HepG2 (cell line): ENCODE data around the gene RPS6KA2. TPM values are rescaled to one million over a fixed set of nuclear protein-coding genes. Genes with fewer than 3 reads are reported as not detected.

Experiments
- ATAC-seq: fragments of 200-7000 bp; cut with Tn5 transposase; 3 replicates; pipeline ENCODE4 v1.9.1; 2020; ENCODE audit warnings: mild to moderate bottlenecking, moderate library complexity
- BruUV-seq: library from RNA; stranded (reverse); fragments of 400-500 nt; replicated peaks from 2 replicates; lab custom pipeline; 2021; lab: Mats Ljungman, UMichigan
- CTCF ChIA-PET: fragments of 300-600 bp; formaldehyde crosslinking; extraction: SDS; loops from one replicate; lab custom pipeline; 2021; ENCODE audit warnings: low total read pairs, inconsistent platforms, low intra/inter-chr PET ratio; lab: Yijun Ruan, JAX
- POLR2A ChIA-PET: fragments of 350-600 bp; sonication (Branson Sonifier 250); formaldehyde crosslinking; loops from one replicate; lab custom pipeline; 2020; ENCODE audit warnings: antibody characterized with exemption, inconsistent platforms; lab: Yijun Ruan, JAX
- DNase-seq: peaks from one replicate; pipeline ENCODE4 v3.0.0-alpha.2; 2015; ENCODE audit warnings: low spot score
- FAIRE-seq: peaks from 3 replicates; lab custom pipeline; 2011; peaks lifted over from hg19 to GRCh38; lab: Jason Lieb, UNC
- H2AFZ ChIP-seq: one replicate; pipeline ENCODE4 v1.6.1; 2011; ENCODE audit warnings: low read length, inconsistent platforms
- H3K27ac ChIP-seq: fragments of 300-600 bp; 3 replicates; pipeline ENCODE4 v1.8.0; 2011; ENCODE audit warnings: mixed run types, mild to moderate bottlenecking, mixed read lengths, low read length, inconsistent platforms; ENCODE audit not compliant: insufficient read depth; ENCODE audit errors: extremely low read length
- H3K27me3 ChIP-seq, 2 experiments: fragments of 200-600 bp in 1 of 2; 2 replicates in 1 of 2; 3 replicates in 1 of 2; pipeline versions ENCODE4 v1.6.0 to v1.8.0; 2011; ENCODE audit warnings: low read length in 2 of 2, mild to moderate bottlenecking in 2 of 2, moderate library complexity in 2 of 2, inconsistent platforms in 1 of 2; ENCODE audit not compliant: insufficient read depth in 2 of 2, control insufficient read depth in 1 of 2
- H3K36me3 ChIP-seq, 2 experiments: fragments of 200-600 bp in 1 of 2; replicated peaks in 1 of 2; 2 replicates in 1 of 2; 3 replicates in 1 of 2; pipeline versions ENCODE4 v1.5.1 to v1.8.0; 2011; ENCODE audit warnings: low read length in 2 of 2, inconsistent platforms in 1 of 2; ENCODE audit not compliant: insufficient read depth in 2 of 2, control insufficient read depth in 1 of 2
- H3K4me1 ChIP-seq: 2 replicates; pipeline ENCODE4 v1.5.1; 2012; ENCODE audit warnings: low read length, inconsistent platforms; ENCODE audit not compliant: insufficient read depth
- H3K4me2 ChIP-seq: 2 replicates; pipeline ENCODE4 v1.6.0; 2011; ENCODE audit warnings: low read depth, low read length, inconsistent platforms
- H3K4me3 ChIP-seq, 3 experiments: fragments of 200-600 bp in 1 of 3; sonication (generic), shearing (Covaris generic) in 1 of 3; replicated peaks in 1 of 3; 2 replicates each; pipeline ENCODE4 v1.5.1; 2011 to 2016; ENCODE audit warnings: low read length in 3 of 3, inconsistent platforms in 2 of 3, low read depth in 2 of 3, mild to moderate bottlenecking in 2 of 3, control low read depth in 1 of 3, mixed read lengths in 1 of 3; ENCODE audit not compliant: insufficient read depth in 1 of 3
- H3K79me2 ChIP-seq: one replicate; pipeline ENCODE4 v1.6.1; 2011; ENCODE audit warnings: low read length, inconsistent platforms; ENCODE audit not compliant: insufficient read depth
- H3K9ac ChIP-seq: 2 replicates; pipeline ENCODE4 v1.6.0; 2011; ENCODE audit warnings: mild to moderate bottlenecking, low read depth, low read length, inconsistent platforms; ENCODE audit not compliant: insufficient read depth
- H3K9me3 ChIP-seq: 2 replicates; pipeline ENCODE4 v1.5.1; 2012; ENCODE audit warnings: mild to moderate bottlenecking, low read length
- H4K20me1 ChIP-seq: 2 replicates; pipeline ENCODE4 v1.6.0; 2011; ENCODE audit warnings: inconsistent platforms, mild to moderate bottlenecking, low read length, moderate library complexity; ENCODE audit not compliant: insufficient read depth
- AGO2 ChIP-seq: fragments of 200-400 bp; formaldehyde crosslinking; optimal IDR thresholded peaks from 2 replicates; pipeline ENCODE3; 2017; ENCODE audit warnings: mild to moderate bottlenecking, low read depth, low read length, moderate library complexity
- AHDC1 ChIP-seq: sonication (generic); formaldehyde crosslinking; IDR thresholded peaks from 2 replicates; pipeline ENCODE4 v1.5.1; 2020; ENCODE audit warnings: mild to moderate bottlenecking, missing genetic modification reagents, borderline replicate concordance
- ERF ChIP-seq: IDR thresholded peaks from 2 replicates; pipeline ENCODE4 v1.6.1; 2018; ENCODE audit warnings: missing biosample characterization, missing genetic modification reagents
- ETS1 ChIP-seq: sonication (generic); formaldehyde crosslinking; IDR thresholded peaks from 2 replicates; pipeline ENCODE4 v1.4.0; 2020; ENCODE audit warnings: missing genetic modification reagents
- GTF2F1 ChIP-seq: fragments of 150-350 bp; IDR thresholded peaks from 2 replicates; pipeline ENCODE4 v1.6.1; 2014; ENCODE audit warnings: low read length
- NCOA5 ChIP-seq: sonication (generic); formaldehyde crosslinking; IDR thresholded peaks from 2 replicates; pipeline ENCODE4 v1.4.0; 2020; ENCODE audit warnings: missing genetic modification reagents
- NFKBIZ ChIP-seq: IDR thresholded peaks from 2 replicates; pipeline ENCODE4 v1.6.1; 2018; ENCODE audit warnings: missing genetic modification reagents, missing compliant biosample characterization
- USF2 ChIP-seq, 2 experiments: sonication (generic) in 1 of 2; formaldehyde crosslinking in 1 of 2; IDR thresholded peaks; 2 replicates each; pipeline versions ENCODE4 v1.5.1 to v1.6.1; 2011 to 2020; ENCODE audit warnings: borderline replicate concordance in 1 of 2, low read depth in 1 of 2, low read length in 1 of 2, mild to moderate bottlenecking in 1 of 2, missing genetic modification reagents in 1 of 2, moderate library complexity in 1 of 2
- ZEB1 ChIP-seq: IDR thresholded peaks from 2 replicates; pipeline ENCODE4 v1.6.1; 2012; ENCODE audit warnings: mild to moderate bottlenecking, low read depth, inconsistent platforms; ENCODE audit not compliant: insufficient replicate concordance
- ZNF607 ChIP-seq: sonication (generic); formaldehyde crosslinking; IDR thresholded peaks from 2 replicates; pipeline ENCODE4 v1.5.1; 2020; ENCODE audit warnings: missing genetic modification reagents, mild to moderate bottlenecking, borderline replicate concordance
- ZNF619 ChIP-seq: sonication (generic); formaldehyde crosslinking; IDR thresholded peaks from 2 replicates; pipeline ENCODE4 v1.4.0; 2020; ENCODE audit warnings: mild to moderate bottlenecking, missing genetic modification reagents
- ZNF639 ChIP-seq: conservative IDR thresholded peaks from 2 replicates; pipeline ENCODE4 v1.6.1; 2018; ENCODE audit warnings: missing genetic modification reagents
- ZNF674 ChIP-seq: sonication (generic); formaldehyde crosslinking; IDR thresholded peaks from 2 replicates; pipeline ENCODE4 v1.5.0; 2020; ENCODE audit warnings: low read depth, mild to moderate bottlenecking, missing genetic modification reagents
- WGBS: methylation state at CpG from one replicate; pipeline ENCODE4 v1.1.6; 2017; ENCODE audit warnings: low lambda C conversion rate; 5-methylcytosine and 5-hydroxymethylcytosine counted together
- in situ Hi-C: cut with HindIII; loops from 2 replicates; pipeline ENCODE4 v1.10.0; 2017; ENCODE audit warnings: low pct_unique_long_range_greater_than_20kb; ENCODE audit not compliant: extremely low pct_ligation_motif_present
- intact Hi-C: fragments of 100-400 bp; cut with micrococcal nuclease; formaldehyde crosslinking; loops from one replicate; pipeline ENCODE4 v1.10.0; 2022; ENCODE audit not compliant: unreplicated experiment
- polyA plus RNA-seq, 8 experiments: library from polyadenylated mRNA; depleted of rRNA in 3 of 8; stranded (reverse) in 7 of 8; unstranded in 1 of 8; fragments of >200 nt; fragmentation: Illumina TruSeq in 4 of 8; extraction: Trizol in 4 of 8; gene quantifications; 2 replicates each; pipeline versions ENCODE4 v1.2.1 to v1.2.3, GENCODE V29; 2011 to 2016; ENCODE audit warnings: low read depth in 4 of 8, missing spikeins in 1 of 8, mixed read lengths in 1 of 8; ENCODE audit not compliant: insufficient read depth in 1 of 8
- total RNA-seq, 5 experiments: library from RNA; depleted of rRNA; stranded (reverse); fragments of >200 nt; fragmentation: Illumina TruSeq; extraction: Trizol; gene quantifications; 2 replicates each; pipeline ENCODE4 v1.2.3, GENCODE V29; 2016; ENCODE audit warnings: low read depth in 1 of 5

The RPS6KA2 gene
- total and polyA plus RNA-seq, 2 of the 13 experiments (the other 11 are each of a cell fraction or from before 2014, with no cell fraction given), result 0.22 to 0.38 TPM

- Histone ChIP-seq H3K9ac (no peak overlapping the region), H3K27ac (no peak overlapping the region), H3K4me3 (no peak overlapping the region), H4K20me1 (no peaks in the 10 kb centered on the region), H3K27me3 (peaks cover 7 to 58% of the 10 kb centered on the region in 2 experiments; a peak in 4 of 5 replicates), H3K4me1 (no peaks in the 10 kb centered on the region), H2AFZ (no peak overlapping the region), H3K36me3 (no peaks in the 10 kb centered on the region), H3K79me2 (no peaks in the 10 kb centered on the region), H3K4me2 (no peak overlapping the region), H3K9me3 (no peaks in the 10 kb centered on the region)
- DNase-seq (no peak), ATAC-seq (no peak), FAIRE-seq (no peak)
- intact Hi-C loops (no loop called here), in situ Hi-C loops (no loop called here)
- WGBS, result 16% methylated on average over 10 of the region's 10 CpGs
- no TSS peak for BruUV-seq
- ChIA-PET POLR2A (no interaction called here), CTCF (no interaction called here)
- TF ChIP-seq GTF2F1 (no peak), ZNF639 (CRISPR knock-in tag) (no peak), ERF (no peak), AHDC1 (CRISPR knock-in tag) (no peak), ZEB1 (no peak), ZNF619 (no peak), ZNF607 (CRISPR knock-in tag) (no peak), ZNF674 (CRISPR knock-in tag) (no peak), AGO2 (no peak), ETS1 (CRISPR knock-in tag) (no peak), NFKBIZ (CRISPR knock-in tag) (no peak), NCOA5 (CRISPR knock-in tag) (no peak), USF2 (IDR thresholded peaks at IDR 0.05; ENCODE audit: low read depth, low read length) (no peak), USF2 (CRISPR knock-in tag; IDR thresholded peaks at IDR 0.05; ENCODE audit: borderline replicate concordance) (no peak)
Measured at GRCh38 chr6:166587631-166588413, 39.2 kb downstream of the RPS6KA2 start.
